Measurements from ENCODE around the gene IKZF3.

DNA sequence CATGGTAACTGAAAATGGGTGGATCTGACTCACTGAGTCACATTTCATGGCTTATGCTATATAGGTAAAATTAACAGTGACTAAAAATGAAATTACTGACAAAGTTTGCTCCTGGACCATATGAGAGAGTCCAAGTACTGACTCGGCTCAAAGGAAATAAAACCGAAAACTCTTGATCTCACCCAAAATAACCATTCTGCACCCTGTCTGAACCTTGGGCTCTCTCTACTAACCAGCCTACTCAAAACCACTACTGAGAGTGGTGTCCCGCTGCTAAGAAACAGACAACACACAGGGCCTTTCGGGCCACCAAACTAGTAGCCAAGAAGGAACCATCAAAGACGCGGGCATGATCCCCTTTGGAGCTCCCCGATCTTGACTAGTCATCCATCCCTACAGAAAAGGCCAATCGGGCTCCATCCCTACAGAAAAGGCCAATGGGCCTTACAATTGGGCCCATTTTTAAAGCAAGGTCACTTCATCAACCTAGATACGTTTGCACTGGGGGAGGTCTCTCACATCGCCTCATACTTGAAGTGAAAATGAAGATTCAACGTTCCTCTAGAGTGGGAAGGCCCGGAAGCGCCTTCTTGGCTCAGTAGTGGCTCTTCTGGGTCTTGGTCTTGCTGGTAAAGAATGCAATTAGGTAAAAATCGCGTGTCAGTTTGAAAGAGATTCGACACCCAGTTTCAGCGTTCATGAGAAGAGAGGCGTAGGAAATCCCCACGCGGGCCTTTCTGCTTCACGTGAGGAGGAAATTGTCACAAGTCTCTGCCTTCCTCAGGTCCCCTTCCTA lies 3.2 kb upstream of the IKZF3 start:
- TF ChIP-seq, protein P1, sequence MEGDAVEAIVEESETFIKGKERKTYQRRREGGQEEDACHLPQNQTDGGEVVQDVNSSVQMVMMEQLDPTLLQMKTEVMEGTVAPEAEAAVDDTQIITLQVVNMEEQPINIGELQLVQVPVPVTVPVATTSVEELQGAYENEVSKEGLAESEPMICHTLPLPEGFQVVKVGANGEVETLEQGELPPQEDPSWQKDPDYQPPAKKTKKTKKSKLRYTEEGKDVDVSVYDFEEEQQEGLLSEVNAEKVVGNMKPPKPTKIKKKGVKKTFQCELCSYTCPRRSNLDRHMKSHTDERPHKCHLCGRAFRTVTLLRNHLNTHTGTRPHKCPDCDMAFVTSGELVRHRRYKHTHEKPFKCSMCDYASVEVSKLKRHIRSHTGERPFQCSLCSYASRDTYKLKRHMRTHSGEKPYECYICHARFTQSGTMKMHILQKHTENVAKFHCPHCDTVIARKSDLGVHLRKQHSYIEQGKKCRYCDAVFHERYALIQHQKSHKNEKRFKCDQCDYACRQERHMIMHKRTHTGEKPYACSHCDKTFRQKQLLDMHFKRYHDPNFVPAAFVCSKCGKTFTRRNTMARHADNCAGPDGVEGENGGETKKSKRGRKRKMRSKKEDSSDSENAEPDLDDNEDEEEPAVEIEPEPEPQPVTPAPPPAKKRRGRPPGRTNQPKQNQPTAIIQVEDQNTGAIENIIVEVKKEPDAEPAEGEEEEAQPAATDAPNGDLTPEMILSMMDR (conservative IDR thresholded peaks at IDR 0.05; ENCODE audit: low read length) = no peak
- no peak for TF ChIP-seq EZH2phosphoT487 (IDR thresholded peaks at IDR 0.05; ENCODE audit: borderline replicate concordance)

Measured in Loucy (cell line).